ENCODE results near the gene BOD1L1. TPM values are rescaled to one million over a fixed set of nuclear protein-coding genes. Genes with fewer than 3 reads are reported as not detected.
A peak's percentile ranks its signal among the peaks of the same experiment; 100 is the strongest.

The BOD1L1 gene
- total and polyA plus RNA-seq, 2 experiments from 2014 or later: 18.2 to 43.2 TPM

DNA sequence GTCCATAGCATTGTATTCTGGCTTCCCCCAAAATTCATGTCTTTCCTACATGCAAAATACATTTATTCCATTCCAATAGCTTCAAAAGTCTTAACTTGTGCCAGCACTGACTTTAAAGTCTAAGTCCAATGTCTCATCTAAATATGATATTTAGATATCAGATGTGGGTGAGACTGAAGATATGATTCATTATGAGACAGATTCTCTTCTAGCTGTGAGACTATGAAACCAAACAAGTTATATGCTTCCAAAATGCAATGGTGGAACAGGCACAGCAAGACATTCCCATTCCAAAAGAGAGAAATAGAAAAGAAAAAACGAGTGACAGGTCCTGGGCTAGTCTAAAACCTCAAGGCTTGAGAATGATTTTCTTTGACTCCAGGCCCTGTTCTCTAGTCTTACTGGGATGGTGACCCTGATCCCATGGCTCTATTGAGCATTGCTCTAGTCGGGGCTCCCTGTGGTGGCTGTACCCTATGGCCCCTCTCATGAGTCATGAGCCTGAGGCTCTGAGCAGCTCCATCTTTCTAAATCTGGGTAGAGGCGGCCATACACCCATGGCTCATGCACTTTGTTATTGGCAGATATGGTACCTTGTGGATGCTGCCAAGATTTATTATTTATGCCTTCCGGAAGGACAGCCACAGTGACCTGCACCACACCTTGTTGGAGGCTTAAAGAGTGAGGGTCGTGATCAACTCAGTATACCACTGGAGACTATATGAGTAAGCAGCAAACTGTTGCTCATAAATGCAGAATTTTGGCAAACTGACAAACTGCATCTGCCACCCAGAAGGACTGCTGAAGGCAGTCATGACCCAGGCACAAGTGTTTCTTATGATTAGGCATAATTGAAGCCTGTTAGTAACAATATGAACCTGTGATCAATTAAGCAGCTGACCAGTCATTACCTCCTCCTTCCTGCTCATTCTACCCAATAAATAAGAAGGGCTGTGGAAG is 38.5 kb upstream of the BOD1L1 start:
- ATAC-seq: no peak
- Histone ChIP-seq H3K9me2 (ENCODE audit: insufficient read depth) (peaks cover 12% of the 10 kb centered on the region), H3K79me2 (replicated peaks; ENCODE audit: insufficient read depth) (no peaks in the 10 kb centered on the region), H3K4me3 (no peak overlapping the region), H3K27ac (ENCODE audit: low read depth) (no peak overlapping the region), H3K27me3 (ENCODE audit: insufficient read depth) (no peaks in the 10 kb centered on the region), H2AFZ (no peak overlapping the region), H4K20me1 (replicated peaks; ENCODE audit: insufficient read depth) (no peaks in the 10 kb centered on the region), H3K4me2 (no peak overlapping the region), H3F3A (replicated peaks; ENCODE audit: low read depth) (no peaks in the 10 kb centered on the region), H3K36me3 (ENCODE audit: insufficient read depth) (no peaks in the 10 kb centered on the region), H3K4me1 (ENCODE audit: insufficient read depth) (no peaks in the 10 kb centered on the region)
- Mint-ChIP-seq H3K4me1 (peaks cover 2% of the 10 kb centered on the region; the same call in 1 of the 3 replicates), H3K36me3 (ENCODE audit: low read depth) (no peaks in the 10 kb centered on the region), H3K4me3 (no peak overlapping the region), H3K27me3 (ENCODE audit: insufficient read depth, low read depth, poor library complexity) (no peaks in the 10 kb centered on the region), H3K27ac (no peak overlapping the region), H3K9me3 (peaks cover 8% of the 10 kb centered on the region; the same call in 2 of the 3 replicates)
- no peak for DNase-seq (ENCODE audit: low spot score)
- no peak for TF ChIP-seq JUNB (IDR thresholded peaks at IDR 0.05; ENCODE audit: unreplicated experiment)

DNA sequence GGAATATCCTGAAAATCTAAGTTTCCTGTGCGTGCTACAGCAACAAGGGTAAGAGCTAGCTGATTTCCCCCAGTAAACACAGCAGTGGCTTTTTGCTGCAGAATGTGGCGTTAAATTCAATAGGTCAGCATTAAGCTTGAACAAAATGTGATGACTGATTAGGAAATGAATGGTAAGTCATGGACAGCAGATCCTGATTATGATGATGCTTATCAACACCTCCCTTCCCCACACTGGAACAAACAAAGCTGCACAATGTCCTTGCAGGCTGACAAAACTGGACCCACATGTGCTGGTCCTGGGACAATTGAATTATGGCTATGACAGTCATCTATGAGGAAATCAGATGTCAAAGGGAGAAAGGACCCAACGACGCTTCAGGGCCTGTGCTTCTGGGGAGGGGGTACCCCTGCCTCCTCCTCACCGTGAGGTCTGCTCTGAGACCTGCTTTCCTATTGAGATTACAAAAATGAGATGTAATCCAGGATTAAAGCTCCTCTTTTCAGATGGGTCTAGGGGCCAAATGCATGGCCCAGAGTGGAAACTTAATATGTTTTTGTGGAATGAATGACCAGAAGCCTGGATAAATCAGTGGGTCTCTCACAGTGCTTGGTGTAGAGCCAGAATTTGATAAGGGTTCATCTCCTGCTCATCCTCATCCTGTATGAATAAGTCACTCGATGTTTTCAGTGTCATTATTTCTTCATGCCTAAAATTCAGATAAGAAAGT is 32.0 kb upstream of the BOD1L1 start:
- TF ChIP-seq POLR2AphosphoS5 (IDR thresholded peaks at IDR 0.05; ENCODE audit: low read depth): no peak
- TF ChIP-seq NANOG (IDR thresholded peaks at IDR 0.05; ENCODE audit: borderline replicate concordance): no peak
- no peak for TF ChIP-seq ZNF114 (CRISPR knock-in tag; IDR thresholded peaks at IDR 0.05)
- no peak for TF ChIP-seq ZNF331 (CRISPR knock-in tag; IDR thresholded peaks at IDR 0.05; ENCODE audit: low read depth)
- ATAC-seq: no peak
- Histone ChIP-seq H3K9me2 (ENCODE audit: insufficient read depth) (no peaks in the 10 kb centered on the region), H3K79me2 (replicated peaks; ENCODE audit: insufficient read depth) (no peaks in the 10 kb centered on the region), H2AFZ (no peak overlapping the region), H3K27ac (ENCODE audit: low read depth) (no peak overlapping the region), H3K4me2 (no peak overlapping the region), H4K20me1 (replicated peaks; ENCODE audit: insufficient read depth) (no peaks in the 10 kb centered on the region), H3K27me3 (ENCODE audit: insufficient read depth) (no peaks in the 10 kb centered on the region), H3K36me3 (ENCODE audit: insufficient read depth) (no peaks in the 10 kb centered on the region), H3K4me1 (ENCODE audit: insufficient read depth) (peaks cover 10% of the 10 kb centered on the region), H3F3A (replicated peaks; ENCODE audit: low read depth) (no peaks in the 10 kb centered on the region), H3K4me3 (no peak overlapping the region)
- Mint-ChIP-seq H3K4me3 (no peak overlapping the region), H3K9me3 (no peaks in the 10 kb centered on the region; the same call in 2 of the 3 replicates), H3K27ac (no peak overlapping the region), H3K36me3 (ENCODE audit: low read depth) (no peaks in the 10 kb centered on the region), H3K27me3 (ENCODE audit: insufficient read depth, low read depth, poor library complexity) (peaks cover 1% of the 10 kb centered on the region), H3K4me1 (peaks cover 13% of the 10 kb centered on the region)
- no peak for DNase-seq (ENCODE audit: low spot score)

DNA sequence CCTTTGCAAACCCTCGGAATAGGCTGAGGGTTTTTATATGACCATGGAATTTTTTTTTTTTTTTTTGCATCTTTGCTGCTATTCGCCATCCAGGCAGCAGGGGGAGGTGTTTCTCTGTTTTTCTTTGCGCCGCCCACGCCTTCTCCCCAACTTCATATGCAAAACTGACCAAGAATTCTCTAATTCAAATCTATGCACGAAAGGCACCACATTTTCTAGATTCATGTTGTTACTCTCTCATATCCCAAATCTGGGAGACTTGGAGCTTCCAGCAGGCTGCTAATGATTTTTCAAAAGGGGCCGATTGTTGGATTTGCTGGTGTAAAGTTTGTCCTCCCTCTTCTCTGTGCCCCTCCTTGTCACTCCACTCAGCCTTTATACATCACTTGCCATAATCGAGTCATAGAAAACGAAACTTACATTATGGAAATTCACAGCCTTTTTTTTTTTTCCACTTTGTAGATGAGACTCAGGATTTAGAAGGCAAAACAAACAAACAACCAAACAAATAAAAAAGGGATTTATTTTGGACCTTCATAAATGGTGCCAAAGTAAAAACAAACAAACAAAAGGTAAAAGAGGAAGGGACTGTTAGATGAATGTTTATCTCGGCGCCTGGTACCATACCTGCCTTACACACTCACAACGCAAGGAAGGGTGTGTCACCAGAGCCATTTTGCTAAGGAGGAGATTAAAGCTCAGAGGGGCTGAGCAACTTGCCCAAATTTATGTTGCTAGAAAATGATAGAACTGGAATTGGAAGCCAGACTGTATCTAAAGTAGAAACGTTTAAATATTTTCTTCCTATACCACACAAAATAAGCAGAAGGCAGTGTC is 29.3 kb upstream of the BOD1L1 start:
- Histone ChIP-seq H3F3A (replicated peaks; ENCODE audit: low read depth) (no peaks in the 10 kb centered on the region), H3K4me2 (peak overlapping the region; percentile 71), H3K27me3 (ENCODE audit: insufficient read depth) (no peaks in the 10 kb centered on the region), H3K36me3 (ENCODE audit: insufficient read depth) (no peaks in the 10 kb centered on the region), H3K9me2 (ENCODE audit: insufficient read depth) (peaks cover 3% of the 10 kb centered on the region), H3K4me3 (peak overlapping the region; percentile 47), H2AFZ (peak overlapping the region; percentile 54), H3K79me2 (replicated peaks; ENCODE audit: insufficient read depth) (no peaks in the 10 kb centered on the region), H3K27ac (ENCODE audit: low read depth) (no peak overlapping the region), H4K20me1 (replicated peaks; ENCODE audit: insufficient read depth) (no peaks in the 10 kb centered on the region), H3K4me1 (ENCODE audit: insufficient read depth) (peaks cover 18% of the 10 kb centered on the region)
- Mint-ChIP-seq H3K4me3 (peak overlapping the region; percentile 43), H3K9me3 (no peaks in the 10 kb centered on the region; the same call in 2 of the 3 replicates), H3K27me3 (ENCODE audit: insufficient read depth, low read depth, poor library complexity) (peaks cover 1% of the 10 kb centered on the region), H3K27ac (no peak overlapping the region; the same call in 1 of the 2 replicates), H3K36me3 (ENCODE audit: low read depth) (no peaks in the 10 kb centered on the region), H3K4me1 (peaks cover 18% of the 10 kb centered on the region)
- no peak for ATAC-seq
- TF ChIP-seq, protein P1, sequence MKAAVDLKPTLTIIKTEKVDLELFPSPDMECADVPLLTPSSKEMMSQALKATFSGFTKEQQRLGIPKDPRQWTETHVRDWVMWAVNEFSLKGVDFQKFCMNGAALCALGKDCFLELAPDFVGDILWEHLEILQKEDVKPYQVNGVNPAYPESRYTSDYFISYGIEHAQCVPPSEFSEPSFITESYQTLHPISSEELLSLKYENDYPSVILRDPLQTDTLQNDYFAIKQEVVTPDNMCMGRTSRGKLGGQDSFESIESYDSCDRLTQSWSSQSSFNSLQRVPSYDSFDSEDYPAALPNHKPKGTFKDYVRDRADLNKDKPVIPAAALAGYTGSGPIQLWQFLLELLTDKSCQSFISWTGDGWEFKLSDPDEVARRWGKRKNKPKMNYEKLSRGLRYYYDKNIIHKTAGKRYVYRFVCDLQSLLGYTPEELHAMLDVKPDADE (IDR thresholded peaks at IDR 0.05): no peak
- TF ChIP-seq EZH2 (IDR thresholded peaks at IDR 0.05; ENCODE audit: low read depth, unreplicated experiment) (no peak), EZH2phosphoT487 (IDR thresholded peaks at IDR 0.05; ENCODE audit: unreplicated experiment) (no peak), ZNF331 (CRISPR knock-in tag; IDR thresholded peaks at IDR 0.05; ENCODE audit: low read depth) (no peak)
- TF ChIP-seq, protein P2, sequence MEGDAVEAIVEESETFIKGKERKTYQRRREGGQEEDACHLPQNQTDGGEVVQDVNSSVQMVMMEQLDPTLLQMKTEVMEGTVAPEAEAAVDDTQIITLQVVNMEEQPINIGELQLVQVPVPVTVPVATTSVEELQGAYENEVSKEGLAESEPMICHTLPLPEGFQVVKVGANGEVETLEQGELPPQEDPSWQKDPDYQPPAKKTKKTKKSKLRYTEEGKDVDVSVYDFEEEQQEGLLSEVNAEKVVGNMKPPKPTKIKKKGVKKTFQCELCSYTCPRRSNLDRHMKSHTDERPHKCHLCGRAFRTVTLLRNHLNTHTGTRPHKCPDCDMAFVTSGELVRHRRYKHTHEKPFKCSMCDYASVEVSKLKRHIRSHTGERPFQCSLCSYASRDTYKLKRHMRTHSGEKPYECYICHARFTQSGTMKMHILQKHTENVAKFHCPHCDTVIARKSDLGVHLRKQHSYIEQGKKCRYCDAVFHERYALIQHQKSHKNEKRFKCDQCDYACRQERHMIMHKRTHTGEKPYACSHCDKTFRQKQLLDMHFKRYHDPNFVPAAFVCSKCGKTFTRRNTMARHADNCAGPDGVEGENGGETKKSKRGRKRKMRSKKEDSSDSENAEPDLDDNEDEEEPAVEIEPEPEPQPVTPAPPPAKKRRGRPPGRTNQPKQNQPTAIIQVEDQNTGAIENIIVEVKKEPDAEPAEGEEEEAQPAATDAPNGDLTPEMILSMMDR (conservative IDR thresholded peaks at IDR 0.05; ENCODE audit: low read depth in 2 of 2): peak; percentile 73 to 93
- DNase-seq (ENCODE audit: low spot score): peak; percentile 63
